CD14-positive monocyte (primary cell): ENCODE results near the gene EIF4G2. TPM values are rescaled to one million over a fixed set of nuclear protein-coding genes. Genes with fewer than 3 reads are reported as not detected.

ENCODE experiments used
- DNase-seq, 3 donors: peaks; one replicate each; pipeline ENCODE4 v3.0.0-alpha.2; 2011 to 2022
- H2AFZ ChIP-seq: 2 replicates; pipeline ENCODE4 v1.6.0; 2012; ENCODE audit warnings: mild to moderate bottlenecking, low read depth, low read length, inconsistent platforms; ENCODE audit not compliant: insufficient read depth, poor library complexity, severe bottlenecking
- H3K27ac ChIP-seq, 2 donors: 1 replicate in 1 of 2; 2 replicates in 1 of 2; pipeline ENCODE4 v1.5.1; 2012 to 2013; ENCODE audit warnings: low read length in 2 of 2, control low read depth in 1 of 2, inconsistent platforms in 1 of 2, low read depth in 1 of 2, mild to moderate bottlenecking in 1 of 2
- H3K27me3 ChIP-seq, 2 donors: one replicate each; pipeline versions ENCODE4 v1.6.0 to v1.6.1; 2011 to 2013; ENCODE audit warnings: low read length in 2 of 2; ENCODE audit not compliant: control insufficient read depth in 2 of 2, insufficient read depth in 2 of 2
- H3K36me3 ChIP-seq, 2 donors: replicated peaks in 1 of 2; 1 replicate in 1 of 2; 2 replicates in 1 of 2; pipeline versions ENCODE4 v1.5.1 to v1.6.1; 2012 to 2013; ENCODE audit warnings: low read length in 2 of 2, control low read depth in 1 of 2, inconsistent platforms in 1 of 2, mild to moderate bottlenecking in 1 of 2; ENCODE audit not compliant: insufficient read depth in 2 of 2, control insufficient read depth in 1 of 2
- H3K4me1 ChIP-seq, 2 donors: 1 replicate in 1 of 2; 2 replicates in 1 of 2; pipeline versions ENCODE4 v1.5.1 to v1.6.1; 2012 to 2013; ENCODE audit warnings: low read length in 2 of 2, control low read depth in 1 of 2, inconsistent platforms in 1 of 2, mild to moderate bottlenecking in 1 of 2, moderate library complexity in 1 of 2; ENCODE audit not compliant: insufficient read depth in 2 of 2, control insufficient read depth in 1 of 2
- H3K4me2 ChIP-seq: replicated peaks from 2 replicates; pipeline ENCODE3; 2012; ENCODE audit warnings: low read length, moderate library complexity, mild to moderate bottlenecking; ENCODE audit not compliant: poor library complexity, severe bottlenecking; ENCODE audit errors: extremely low read depth
- H3K4me3 ChIP-seq, 3 experiments: fragments of 200-600 bp in 1 of 3; sonication (generic) in 1 of 3; replicated peaks in 1 of 3; 1 replicate in 2 of 3; 2 replicates in 1 of 3; pipeline ENCODE4 v1.5.1; 2011 to 2013; ENCODE audit warnings: low read length in 3 of 3, mild to moderate bottlenecking in 3 of 3, control low read depth in 2 of 3, low read depth in 2 of 3, inconsistent platforms in 1 of 3, moderate library complexity in 1 of 3
- H3K79me2 ChIP-seq: 2 replicates; pipeline ENCODE4 v1.6.0; 2012; ENCODE audit warnings: mild to moderate bottlenecking, control low read depth, inconsistent platforms, low read length, moderate library complexity; ENCODE audit not compliant: insufficient read depth
- H3K9ac ChIP-seq: 2 replicates; pipeline ENCODE4 v1.6.0; 2017; ENCODE audit warnings: low read length, mild to moderate bottlenecking; ENCODE audit not compliant: insufficient read depth, poor library complexity, severe bottlenecking
- H3K9me3 ChIP-seq, 2 donors: replicated peaks in 1 of 2; 1 replicate in 1 of 2; 2 replicates in 1 of 2; pipeline versions ENCODE4 v1.5.1 to v1.6.1; 2012 to 2013; ENCODE audit warnings: low read length in 2 of 2, control low read depth in 1 of 2; ENCODE audit not compliant: control insufficient read depth in 1 of 2, insufficient read depth in 1 of 2
- H4K20me1 ChIP-seq: 2 replicates; pipeline ENCODE4 v1.6.0; 2012; ENCODE audit warnings: mild to moderate bottlenecking, low read length, control low read depth, moderate library complexity; ENCODE audit not compliant: insufficient read depth
- H3K27ac Mint-ChIP-seq, 7 donors: one replicate each; pipeline ENCODE4 v1.8.0; 2020; ENCODE audit warnings: mild to moderate bottlenecking in 7 of 7, mixed read lengths in 7 of 7, moderate library complexity in 6 of 7, inconsistent platforms in 2 of 7
- H3K27me3 Mint-ChIP-seq, 3 donors: one replicate each; pipeline ENCODE4 v1.8.0; 2021 to 2022; ENCODE audit warnings: low read depth in 3 of 3, mild to moderate bottlenecking in 3 of 3, mixed read lengths in 3 of 3, moderate library complexity in 3 of 3, inconsistent platforms in 1 of 3
- H3K36me3 Mint-ChIP-seq, 2 donors: one replicate each; pipeline ENCODE4 v1.8.0; 2020; ENCODE audit warnings: mixed read lengths in 2 of 2, inconsistent platforms in 1 of 2, mild to moderate bottlenecking in 1 of 2
- H3K4me1 Mint-ChIP-seq: one replicate; pipeline ENCODE4 v1.8.0; 2020; ENCODE audit warnings: mild to moderate bottlenecking, mixed read lengths
- H3K4me3 Mint-ChIP-seq, 2 donors: one replicate each; pipeline ENCODE4 v1.8.0; 2020; ENCODE audit warnings: mild to moderate bottlenecking in 2 of 2, mixed read lengths in 2 of 2, moderate library complexity in 1 of 2
- H3K9me3 Mint-ChIP-seq, 7 donors: one replicate each; pipeline ENCODE4 v1.8.0; 2020 to 2022; ENCODE audit warnings: mixed read lengths in 7 of 7, mild to moderate bottlenecking in 6 of 7, moderate library complexity in 6 of 7, inconsistent platforms in 2 of 7
- whole genome bisulfite sequencing: methylation state at CpG from one replicate; pipeline ENCODE4 v1.1.5; 2013; ENCODE audit warnings: missing lambda C conversion rate; ENCODE audit not compliant: insufficient coverage; 5-methylcytosine and 5-hydroxymethylcytosine counted together
- intact Hi-C, 2 donors: fragments of 100-400 bp; cut with micrococcal nuclease; formaldehyde crosslinking; loops; one replicate each; pipeline versions ENCODE4 v1.15.0 to v1.15.1; 2023
- polyA plus RNA-seq, 3 donors: library from polyadenylated mRNA; depleted of rRNA in 1 of 3; unstranded in 2 of 3; stranded (reverse) in 1 of 3; fragments of 300-500 nt in 2 of 3; fragments of >200 nt in 1 of 3; fragmentation: Illumina TruSeq in 2 of 3; gene quantifications; 1 replicate in 2 of 3; 2 replicates in 1 of 3; pipeline ENCODE4 v1.2.3, GENCODE V29; 2012 to 2021
- TF ChIP-seq, protein P1 (sequence below): fragments of 200-600 bp; IDR thresholded peaks from one replicate; pipeline ENCODE4 v1.8.0; 2022; ENCODE audit warnings: antibody characterized with exemption, mild to moderate bottlenecking

EIF4G2 gene
- polyA plus RNA-seq, 3 donors: 334 to 439 (median 386) TPM

DNA sequence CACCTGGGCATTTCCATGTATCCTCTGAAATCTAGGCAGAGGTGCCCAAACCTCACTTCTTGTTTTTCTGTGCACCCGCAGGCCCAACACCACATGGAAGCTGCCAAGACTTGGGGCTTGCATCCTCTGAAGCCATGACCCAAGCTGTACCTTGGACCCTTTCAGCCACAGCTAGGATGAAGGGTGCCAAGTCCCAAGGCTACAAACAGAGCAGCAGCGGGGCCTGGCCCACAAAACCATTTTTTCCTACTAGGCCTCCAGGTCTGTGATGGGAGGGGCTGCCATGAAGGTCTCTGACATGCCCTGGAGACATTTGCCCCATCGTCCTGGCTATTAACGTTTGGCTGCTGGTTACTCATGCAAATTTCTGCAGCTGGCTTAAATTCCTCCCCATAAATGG lies 20.4 kb upstream of the EIF4G2 start:
- intact Hi-C loops: no loop called here
- Mint-ChIP-seq H3K27ac (no peak overlapping the region), H3K4me3 (peak overlapping the region in 1 of 2 donors; percentile 10), H3K36me3 (peaks cover 0 to 1% of the 10 kb centered on the region in 2 donors), H3K9me3 (peaks cover 0 to 6% (median 0%) of the 10 kb centered on the region in 7 donors), H3K4me1 (peaks cover 11% of the 10 kb centered on the region), H3K27me3 (peaks cover 0 to 4% (median 0%) of the 10 kb centered on the region in 3 donors)
- no peak for DNase-seq
- Histone ChIP-seq H3K4me3 (no peak overlapping the region), H3K27me3 (no peaks in the 10 kb centered on the region), H3K27ac (no peak overlapping the region), H2AFZ (no peak overlapping the region), H3K4me1 (peaks cover 6% of the 10 kb centered on the region in 2 donors), H4K20me1 (no peaks in the 10 kb centered on the region), H3K36me3 (no peaks in the 10 kb centered on the region), H3K4me2 (no peak overlapping the region), H3K79me2 (no peaks in the 10 kb centered on the region), H3K9me3 (no peaks in the 10 kb centered on the region), H3K9ac (no peak overlapping the region)
- TF ChIP-seq, protein P1, sequence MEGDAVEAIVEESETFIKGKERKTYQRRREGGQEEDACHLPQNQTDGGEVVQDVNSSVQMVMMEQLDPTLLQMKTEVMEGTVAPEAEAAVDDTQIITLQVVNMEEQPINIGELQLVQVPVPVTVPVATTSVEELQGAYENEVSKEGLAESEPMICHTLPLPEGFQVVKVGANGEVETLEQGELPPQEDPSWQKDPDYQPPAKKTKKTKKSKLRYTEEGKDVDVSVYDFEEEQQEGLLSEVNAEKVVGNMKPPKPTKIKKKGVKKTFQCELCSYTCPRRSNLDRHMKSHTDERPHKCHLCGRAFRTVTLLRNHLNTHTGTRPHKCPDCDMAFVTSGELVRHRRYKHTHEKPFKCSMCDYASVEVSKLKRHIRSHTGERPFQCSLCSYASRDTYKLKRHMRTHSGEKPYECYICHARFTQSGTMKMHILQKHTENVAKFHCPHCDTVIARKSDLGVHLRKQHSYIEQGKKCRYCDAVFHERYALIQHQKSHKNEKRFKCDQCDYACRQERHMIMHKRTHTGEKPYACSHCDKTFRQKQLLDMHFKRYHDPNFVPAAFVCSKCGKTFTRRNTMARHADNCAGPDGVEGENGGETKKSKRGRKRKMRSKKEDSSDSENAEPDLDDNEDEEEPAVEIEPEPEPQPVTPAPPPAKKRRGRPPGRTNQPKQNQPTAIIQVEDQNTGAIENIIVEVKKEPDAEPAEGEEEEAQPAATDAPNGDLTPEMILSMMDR: no peak
- 92% methylated on average over 3 of the region's 4 CpGs for WGBS

DNA sequence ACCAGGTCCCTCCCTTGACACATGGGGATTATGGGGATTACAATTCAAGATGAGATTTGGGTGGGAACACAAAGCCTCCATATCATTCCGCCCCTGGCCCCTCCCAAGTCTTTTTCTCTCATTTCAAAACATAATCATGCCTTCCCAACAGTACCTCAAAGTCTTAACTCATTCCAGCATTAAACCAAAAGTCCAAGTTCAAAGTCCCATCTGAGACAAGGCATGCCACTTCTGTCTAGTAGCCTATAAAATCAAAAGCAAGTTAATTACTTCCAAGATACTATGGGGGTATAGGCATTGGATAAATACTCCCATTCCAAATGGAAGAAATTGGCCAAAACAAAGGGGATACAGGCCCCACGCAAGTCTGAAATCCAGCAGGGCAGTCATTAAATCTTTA lies 19.7 kb upstream of the EIF4G2 start:
- Histone ChIP-seq H3K4me1 (peaks cover 6% of the 10 kb centered on the region in 2 donors), H3K27me3 (no peaks in the 10 kb centered on the region), H4K20me1 (no peaks in the 10 kb centered on the region), H3K9me3 (no peaks in the 10 kb centered on the region), H2AFZ (no peak overlapping the region), H3K79me2 (no peaks in the 10 kb centered on the region), H3K36me3 (no peaks in the 10 kb centered on the region), H3K4me3 (no peak overlapping the region), H3K27ac (no peak overlapping the region), H3K9ac (no peak overlapping the region), H3K4me2 (no peak overlapping the region)
- no peak for DNase-seq
- no peak overlapping the region for H3K27ac Mint-ChIP-seq
- H3K4me1 Mint-ChIP-seq: peaks cover 13% of the 10 kb centered on the region
- 100% methylated on average over 1 of the region's 2 CpGs for WGBS
- H3K9me3 Mint-ChIP-seq: peaks cover 0 to 6% (median 0%) of the 10 kb centered on the region in 7 donors
- H3K36me3 Mint-ChIP-seq: peaks cover 0 to 1% of the 10 kb centered on the region in 2 donors
- peaks cover 0 to 4% (median 0%) of the 10 kb centered on the region in 3 donors for H3K27me3 Mint-ChIP-seq
- intact Hi-C loops: no loop called here
- no peak overlapping the region for H3K4me3 Mint-ChIP-seq
- TF ChIP-seq, protein P1: no peak
